Fibroblast of pulmonary artery (primary cell): ENCODE results near the gene FYCO1.

Experiments used
- DNase-seq: peaks from one replicate; pipeline ENCODE4 v3.0.0-alpha.2; 2010; ENCODE audit warnings: low read depth
- H3K4me3 ChIP-seq: replicated peaks from 2 replicates; pipeline ENCODE4 v1.5.1; 2011; ENCODE audit warnings: low read depth, mild to moderate bottlenecking, control low read depth, low read length, moderate library complexity
- CTCF ChIP-seq: IDR thresholded peaks from 2 replicates; pipeline ENCODE4 v1.5.1; 2011; ENCODE audit warnings: mild to moderate bottlenecking, control low read depth, low read length, inconsistent platforms; ENCODE audit errors: missing control alignments

The FYCO1 gene

GRCh38 chr3:45994419-45995235 is 997 bp downstream of the FYCO1 start:
- DNase-seq: no peak
- peak overlapping the region; percentile 92 for H3K4me3 ChIP-seq
- no peak for TF ChIP-seq CTCF

GRCh38 chr3:45993421-45994027 is 2.1 kb downstream of the FYCO1 start:
- no peak overlapping the region for H3K4me3 ChIP-seq
- no peak for TF ChIP-seq CTCF
- DNase-seq: no peak

- DNase-seq: peak; percentile 41
- H3K4me3 ChIP-seq: no peak overlapping the region
- no peak for TF ChIP-seq CTCF
Measured at GRCh38 chr3:45992821-45993221, 2.8 kb downstream of the FYCO1 start.

GRCh38 chr3:45992133-45992729 is 3.4 kb downstream of the FYCO1 start:
- DNase-seq: no peak
- H3K4me3 ChIP-seq: no peak overlapping the region
- no peak for TF ChIP-seq CTCF

GRCh38 chr3:45991341-45991740 is 4.3 kb downstream of the FYCO1 start:
- DNase-seq: no peak
- no peak overlapping the region for H3K4me3 ChIP-seq
- no peak for TF ChIP-seq CTCF

- H3K4me3 ChIP-seq: no peak overlapping the region
- no peak for DNase-seq
- TF ChIP-seq CTCF: no peak
Measured at GRCh38 chr3:45990181-45990580, 5.4 kb downstream of the FYCO1 start.
